Stimulated activated CD8-positive, alpha-beta memory T cell treated with anti-CD3 and anti-CD28 coated beads, Interleukin-4, amount 100 ng/mL, for 1 hour (primary cell): Measurements from ENCODE around the gene WTAP.
"Not testable (repeated sequence)": the region's sequence is repeated elsewhere in the genome, so short reads cannot be mapped to it uniquely, and the experiment has no call there.

Experiments used
- DNase-seq, 2 donors: peaks; one replicate each; pipeline ENCODE4 v3.0.0-alpha.2; 2020; ENCODE audit warnings: low read depth in 2 of 2, low spot score in 1 of 2

The WTAP gene

GRCh38 chr6:159693128-159693893, 34.0 kb upstream of the WTAP start, which contains the start of gene SOD2:
Gene SOD2 (minus strand): TSS chr6:159693241. CDS start chr6:159693167, 74 bp downstream.
- DNase-seq: peak; percentile 55 to 64

- DNase-seq: no peak
Measured at GRCh38 chr6:159693894-159694545, 33.3 kb upstream of the WTAP start.

- no peak for DNase-seq
Measured at GRCh38 chr6:159695984-159696383, 31.3 kb upstream of the WTAP start.

- no peak for DNase-seq
Measured at GRCh38 chr6:159700970-159701369, 26.3 kb upstream of the WTAP start.

- DNase-seq: no peak
Measured at GRCh38 chr6:159701413-159701999, 25.8 kb upstream of the WTAP start.

GRCh38 chr6:159710603-159711002, 16.7 kb upstream of the WTAP start:
- not testable (repeated sequence) for DNase-seq

GRCh38 chr6:159712389-159712788, 14.9 kb upstream of the WTAP start:
- not testable (repeated sequence) for DNase-seq

- DNase-seq: no peak
Measured at GRCh38 chr6:159713984-159714383, 13.3 kb upstream of the WTAP start.

- DNase-seq: no peak
Measured at GRCh38 chr6:159714404-159714803, 12.9 kb upstream of the WTAP start.

GRCh38 chr6:159715166-159715565, 12.1 kb upstream of the WTAP start:
- no peak for DNase-seq

- DNase-seq: no peak
Measured at GRCh38 chr6:159715605-159716004, 11.7 kb upstream of the WTAP start.

GRCh38 chr6:159716247-159717096, 10.8 kb upstream of the WTAP start:
- DNase-seq: no peak

GRCh38 chr6:159718634-159719033, 8.7 kb upstream of the WTAP start:
- no peak for DNase-seq

GRCh38 chr6:159719287-159719686, 8.0 kb upstream of the WTAP start:
- DNase-seq: no peak

GRCh38 chr6:159720708-159721107, 6.6 kb upstream of the WTAP start:
- no peak for DNase-seq

GRCh38 chr6:159721981-159722380, 5.3 kb upstream of the WTAP start:
- DNase-seq: not testable (repeated sequence)

- DNase-seq: no peak
Measured at GRCh38 chr6:159722655-159723054, 4.7 kb upstream of the WTAP start.

- no peak for DNase-seq
Measured at GRCh38 chr6:159723259-159723658, 4.0 kb upstream of the WTAP start.

- DNase-seq: no peak
Measured at GRCh38 chr6:159724778-159725177, 2.5 kb upstream of the WTAP start.

- not testable (repeated sequence) for DNase-seq
Measured at GRCh38 chr6:159725208-159725607, 2.1 kb upstream of the WTAP start.

GRCh38 chr6:159726255-159726917, 920 bp upstream of the WTAP start:
- no peak for DNase-seq
